AG04450 (cell line): ENCODE measurements around the gene NAIF1. TPM values are rescaled to one million over a fixed set of nuclear protein-coding genes. Genes with fewer than 3 reads are reported as not detected.
A peak's percentile ranks its signal among the peaks of the same experiment; 100 is the strongest.

Source experiments
- CTCF ChIA-PET: fragments of 300-600, 350-600 bp; formaldehyde crosslinking; extraction: SDS; loops from one replicate; lab custom pipeline; 2022; ENCODE audit warnings: antibody characterized with exemption, inconsistent platforms; lab: Charles Lee
- POLR2A ChIA-PET: fragments of 350-600 bp; formaldehyde crosslinking; extraction: SDS; loops from one replicate; lab custom pipeline; 2021; ENCODE audit warnings: antibody characterized with exemption, inconsistent platforms; lab: Yijun Ruan, JAX
- DNase-seq: peaks from one replicate; pipeline ENCODE4 v3.0.0-alpha.2; 2011; ENCODE audit warnings: low read depth, low spot score
- H3K27ac ChIP-seq: one replicate; pipeline ENCODE4 v1.5.1; 2012; ENCODE audit warnings: low read depth, low read length, control low read depth
- H3K27me3 ChIP-seq: one replicate; pipeline ENCODE4 v1.6.0; 2012; ENCODE audit warnings: low read length; ENCODE audit not compliant: control insufficient read depth, insufficient read depth
- H3K4me3 ChIP-seq: 2 replicates; pipeline ENCODE4 v1.5.1; 2011; ENCODE audit warnings: mild to moderate bottlenecking, low read depth, low read length, control low read depth
- H3K9me3 ChIP-seq: 2 replicates; pipeline ENCODE4 v1.5.1; 2012; ENCODE audit warnings: low read length; ENCODE audit not compliant: control insufficient read depth, insufficient read depth
- CTCF ChIP-seq: IDR thresholded peaks from 2 replicates; pipeline ENCODE4 v1.5.1; 2011; ENCODE audit warnings: low read depth, low read length, control low read depth, inconsistent platforms
- polyA plus RNA-seq: library from polyadenylated mRNA; depleted of rRNA; stranded (reverse); fragments of >200 nt; gene quantifications from 2 replicates; pipeline ENCODE4 v1.2.3, GENCODE V29; 2011

NAIF1 gene
- polyA plus RNA-seq, 1 experiment, result 7.5 TPM

DNA sequence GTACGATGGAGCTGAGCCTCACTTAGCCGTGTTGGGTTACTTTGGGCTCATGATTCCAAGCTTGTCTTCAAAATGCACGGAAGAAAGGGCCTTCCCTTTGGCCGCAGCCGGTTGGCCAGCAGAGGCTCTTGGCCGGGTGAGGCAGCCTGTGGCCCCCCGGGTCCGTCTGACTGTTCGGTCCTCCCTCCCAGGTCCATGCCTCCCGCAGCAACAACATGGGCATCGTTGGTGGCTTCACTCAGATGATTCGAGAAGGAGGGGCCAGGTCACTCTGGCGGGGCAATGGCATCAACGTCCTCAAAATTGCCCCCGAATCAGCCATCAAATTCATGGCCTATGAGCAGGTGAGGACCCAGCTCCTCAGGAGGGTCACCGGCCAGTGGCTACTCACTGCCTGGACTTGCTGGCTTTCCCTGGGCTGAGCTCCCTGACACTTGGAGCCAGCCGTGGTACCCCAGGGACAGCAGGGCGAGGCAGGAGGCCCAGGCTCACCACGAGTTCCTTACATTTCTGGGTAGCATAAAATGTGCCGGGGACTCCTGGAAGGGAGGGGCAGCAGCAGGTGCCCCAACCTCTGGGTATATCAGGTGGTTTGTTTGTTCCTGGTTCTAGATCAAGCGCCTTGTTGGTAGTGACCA lies 38.5 kb upstream of the NAIF1 start:
- TF ChIP-seq CTCF, result no peak
- POLR2A ChIA-PET, result no interaction called here

DNA sequence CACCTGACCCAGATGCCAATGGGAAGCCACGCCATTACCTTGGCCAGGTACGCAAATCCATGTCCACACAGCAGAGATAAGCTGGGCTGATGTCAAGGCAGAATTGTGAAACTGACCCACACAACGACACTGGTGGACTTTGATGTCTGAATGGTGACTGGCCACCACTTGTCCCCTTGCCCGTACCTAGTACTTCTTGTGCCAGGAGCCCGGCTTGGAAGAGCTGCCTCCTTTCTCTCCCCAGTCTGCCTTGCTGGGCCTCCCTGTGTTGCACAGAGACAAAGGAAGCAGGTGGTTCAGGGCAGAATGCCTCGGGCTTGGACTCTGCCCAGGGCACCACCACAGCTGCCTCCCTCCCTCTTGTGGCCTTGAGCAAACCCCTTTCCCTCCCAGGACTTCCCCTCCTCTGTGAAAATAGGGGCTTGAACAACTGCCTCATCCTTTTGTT lies 37.1 kb upstream of the NAIF1 start:
- no peak for TF ChIP-seq CTCF
- POLR2A ChIA-PET, result interaction anchor here (1.2 to 1.5 kb wide), 2 partner anchors 10 to 13 kb away, joined by 3 read pairs; no protein-coding TSS in a partner anchor
- CTCF ChIA-PET, result interaction anchor here (11.1 kb wide), 1 partner anchor 13 kb away, joined by 102 read pairs; no protein-coding TSS in a partner anchor
- H3K4me3 ChIP-seq, result no peak overlapping the region
- DNase-seq, result no peak
- H3K27ac ChIP-seq, result peak overlapping the region; percentile 11
- no peaks in the 10 kb centered on the region; the same call in 1 of the 2 replicates for H3K9me3 ChIP-seq
- no peaks in the 10 kb centered on the region for H3K27me3 ChIP-seq

More for the DNA sequence above, 38.5 kb upstream of the NAIF1 start:
- Histone ChIP-seq H3K27me3 (no peaks in the 10 kb centered on the region), H3K27ac (no peak overlapping the region), H3K4me3 (no peak overlapping the region), H3K9me3 (no peaks in the 10 kb centered on the region; the same call in 1 of the 2 replicates)
- CTCF ChIA-PET, result interaction anchor here (11.1 kb wide), 1 partner anchor 11 kb away, joined by 102 read pairs; no protein-coding TSS in a partner anchor
- DNase-seq, result no peak

DNA sequence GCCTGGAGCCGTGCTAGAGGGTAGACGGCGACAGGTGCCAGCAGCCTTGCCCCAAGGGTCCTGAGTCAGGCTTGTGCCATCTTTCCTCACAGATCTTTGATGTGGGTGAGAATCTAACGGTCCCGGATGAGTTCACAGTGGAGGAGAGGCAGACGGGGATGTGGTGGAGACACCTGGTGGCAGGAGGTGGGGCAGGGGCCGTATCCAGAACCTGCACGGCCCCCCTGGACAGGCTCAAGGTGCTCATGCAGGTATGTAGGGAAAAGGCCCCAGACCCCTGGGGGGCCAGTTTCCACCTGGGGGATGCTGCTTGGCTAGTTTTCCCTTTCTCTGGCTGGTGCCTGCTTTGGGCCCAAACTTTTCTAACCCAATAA lies 36.5 kb upstream of the NAIF1 start:
- Histone ChIP-seq H3K27me3 (no peaks in the 10 kb centered on the region), H3K4me3 (no peak overlapping the region), H3K27ac (peak overlapping the region; percentile 31), H3K9me3 (no peaks in the 10 kb centered on the region; the same call in 1 of the 2 replicates)
- TF ChIP-seq CTCF, result peak; percentile 32
- CTCF ChIA-PET, result interaction anchor here (11.1 kb wide), 1 partner anchor 14 kb away, joined by 102 read pairs; no protein-coding TSS in a partner anchor
- POLR2A ChIA-PET, result interaction anchor here (1.2 kb wide), 1 partner anchor 11 kb away, joined by 3 read pairs; no protein-coding TSS in a partner anchor
- no peak for DNase-seq

DNA sequence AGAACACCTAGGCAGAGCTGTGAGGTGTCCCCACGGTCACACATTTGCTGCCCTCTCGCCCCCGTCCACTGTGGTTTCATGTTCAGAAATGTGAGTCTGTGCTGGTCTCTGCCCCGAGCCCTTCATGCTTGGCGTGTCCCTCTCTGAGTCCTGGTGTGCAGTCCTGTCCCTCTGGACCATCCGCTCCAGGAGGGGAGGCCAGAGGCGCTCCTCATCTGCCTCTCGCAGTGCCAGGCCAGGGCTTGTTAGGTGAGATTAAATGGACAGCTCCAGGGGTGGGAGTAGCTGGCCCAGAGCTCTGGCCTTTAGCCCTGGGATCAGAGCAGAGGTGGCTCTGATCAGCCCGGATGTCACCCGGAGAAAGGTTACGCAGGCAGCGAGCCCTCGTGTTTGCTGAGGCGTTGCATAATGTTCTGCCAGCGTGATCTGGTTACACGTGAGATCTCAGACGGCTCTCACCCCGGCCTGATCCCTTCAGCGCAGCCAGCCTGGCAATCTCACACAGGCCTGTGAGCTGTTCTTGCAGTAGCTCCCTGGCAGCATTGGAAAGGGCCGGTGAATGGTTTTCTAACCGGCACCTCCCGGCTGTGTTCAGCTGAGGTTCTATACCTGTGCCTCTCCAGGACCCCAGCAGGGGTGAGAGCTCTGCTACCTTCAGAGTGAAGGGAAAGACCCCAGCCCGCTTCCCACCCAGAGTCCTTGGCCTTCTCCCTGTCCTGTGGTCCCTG lies 35.9 kb upstream of the NAIF1 start:
- no peaks in the 10 kb centered on the region; the same call in 1 of the 2 replicates for H3K9me3 ChIP-seq
- DNase-seq, result no peak
- no peak overlapping the region for H3K4me3 ChIP-seq
- POLR2A ChIA-PET, result no interaction called here
- TF ChIP-seq CTCF, result no peak
- H3K27ac ChIP-seq, result peak overlapping the region; percentile 31
- CTCF ChIA-PET, result interaction anchor here (11.1 kb wide), 1 partner anchor 14 kb away, joined by 102 read pairs; no protein-coding TSS in a partner anchor
- H3K27me3 ChIP-seq, result no peaks in the 10 kb centered on the region
